GM13977 (cell line): ENCODE measurements around the gene TARBP2.
A peak's percentile ranks its signal among the peaks of the same experiment; 100 is the strongest.
"Not testable (repeated sequence)": the region's sequence is repeated elsewhere in the genome, so short reads cannot be mapped to it uniquely, and the experiment has no call there.

Source experiments
- DNase-seq: peaks from one replicate; pipeline ENCODE4 v3.0.0; 2012; ENCODE audit warnings: low spot score
- in situ Hi-C: fragments of 300-500 bp; cut with MboI; formaldehyde crosslinking; loops from one replicate; pipeline ENCODE4 v1.12.0; 2022; ENCODE audit warnings: low sequenced_read_pairs, low pct_unique_long_range_greater_than_20kb, mixed read lengths, inconsistent platforms; ENCODE audit not compliant: unreplicated experiment
- TF ChIP-seq, protein P1 (sequence below): IDR thresholded peaks from 2 replicates; pipeline ENCODE4 v1.5.1; 2012; ENCODE audit warnings: mild to moderate bottlenecking, control low read depth; ENCODE audit not compliant: insufficient read depth; ENCODE audit errors: extremely low read depth, missing control alignments

The TARBP2 gene

DNA sequence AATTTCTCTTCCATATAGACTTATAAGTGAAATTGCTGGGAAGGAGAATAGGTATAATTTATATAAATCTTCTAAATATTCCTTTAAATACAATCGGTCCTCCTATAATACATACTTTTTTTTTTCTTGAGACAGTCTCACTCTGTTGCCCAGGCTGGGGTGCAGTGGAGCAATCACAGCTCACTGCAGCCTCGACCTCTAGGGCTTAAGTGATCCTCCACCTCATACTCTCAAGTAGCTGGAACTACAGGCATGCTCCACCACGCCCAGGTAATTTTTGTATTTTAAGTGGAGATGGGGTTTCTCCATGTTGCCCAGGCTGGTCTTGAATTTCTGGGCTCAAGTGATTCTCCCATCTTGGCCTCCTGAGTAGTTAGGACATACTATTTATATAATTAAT lies 35.9 kb downstream of the TARBP2 start:
- in situ Hi-C loops = no loop called here

DNA sequence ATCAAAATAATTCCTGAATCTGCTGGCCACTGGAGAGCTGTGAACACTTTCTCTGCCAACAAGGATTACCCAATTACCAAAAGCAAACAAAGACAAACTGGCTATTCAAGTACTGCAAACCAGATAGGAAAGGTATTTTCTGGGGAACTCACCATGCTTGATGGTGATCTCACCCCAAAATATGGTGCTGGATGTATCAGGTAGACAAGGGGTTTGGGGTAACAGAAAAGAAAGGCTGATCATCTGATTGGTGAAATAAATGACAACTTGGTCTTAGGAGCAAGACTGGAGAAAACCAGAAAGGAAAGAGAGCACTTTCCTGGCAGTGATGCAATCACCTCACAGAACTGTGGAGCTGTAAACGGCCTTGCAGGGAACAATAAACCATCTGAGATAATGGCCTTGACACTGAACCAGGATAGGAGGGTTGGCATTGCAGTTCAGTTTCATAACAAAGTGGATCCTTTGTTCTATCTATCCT lies 37.2 kb downstream of the TARBP2 start:
- in situ Hi-C loops = no loop called here
- no peak for DNase-seq
- TF ChIP-seq, protein P1, sequence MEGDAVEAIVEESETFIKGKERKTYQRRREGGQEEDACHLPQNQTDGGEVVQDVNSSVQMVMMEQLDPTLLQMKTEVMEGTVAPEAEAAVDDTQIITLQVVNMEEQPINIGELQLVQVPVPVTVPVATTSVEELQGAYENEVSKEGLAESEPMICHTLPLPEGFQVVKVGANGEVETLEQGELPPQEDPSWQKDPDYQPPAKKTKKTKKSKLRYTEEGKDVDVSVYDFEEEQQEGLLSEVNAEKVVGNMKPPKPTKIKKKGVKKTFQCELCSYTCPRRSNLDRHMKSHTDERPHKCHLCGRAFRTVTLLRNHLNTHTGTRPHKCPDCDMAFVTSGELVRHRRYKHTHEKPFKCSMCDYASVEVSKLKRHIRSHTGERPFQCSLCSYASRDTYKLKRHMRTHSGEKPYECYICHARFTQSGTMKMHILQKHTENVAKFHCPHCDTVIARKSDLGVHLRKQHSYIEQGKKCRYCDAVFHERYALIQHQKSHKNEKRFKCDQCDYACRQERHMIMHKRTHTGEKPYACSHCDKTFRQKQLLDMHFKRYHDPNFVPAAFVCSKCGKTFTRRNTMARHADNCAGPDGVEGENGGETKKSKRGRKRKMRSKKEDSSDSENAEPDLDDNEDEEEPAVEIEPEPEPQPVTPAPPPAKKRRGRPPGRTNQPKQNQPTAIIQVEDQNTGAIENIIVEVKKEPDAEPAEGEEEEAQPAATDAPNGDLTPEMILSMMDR = no peak

More for the DNA sequence above, 35.9 kb downstream of the TARBP2 start:
- TF ChIP-seq, protein P1 = no peak
- DNase-seq = no peak

DNA sequence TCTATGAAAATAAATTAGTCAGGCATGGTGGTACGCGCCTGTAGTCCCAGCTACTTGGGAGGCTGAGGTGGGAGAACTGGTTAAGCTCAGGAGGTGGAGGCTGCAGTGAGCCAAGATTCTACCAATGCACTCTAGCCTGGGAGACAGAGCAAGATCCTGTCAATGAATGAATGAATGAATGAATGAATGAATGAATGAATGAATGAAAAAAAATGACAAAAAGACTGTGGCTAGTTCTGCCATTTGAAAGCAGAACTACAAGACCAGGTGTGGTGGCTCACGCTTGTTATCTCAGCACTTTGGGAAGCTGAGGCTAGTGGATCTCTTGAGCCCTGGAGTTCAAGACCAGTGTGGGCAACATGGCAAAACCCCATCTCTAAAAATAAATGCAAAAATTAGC lies 38.4 kb downstream of the TARBP2 start:
- TF ChIP-seq, protein P1 = no peak
- in situ Hi-C loops = no loop called here
- no peak for DNase-seq

DNA sequence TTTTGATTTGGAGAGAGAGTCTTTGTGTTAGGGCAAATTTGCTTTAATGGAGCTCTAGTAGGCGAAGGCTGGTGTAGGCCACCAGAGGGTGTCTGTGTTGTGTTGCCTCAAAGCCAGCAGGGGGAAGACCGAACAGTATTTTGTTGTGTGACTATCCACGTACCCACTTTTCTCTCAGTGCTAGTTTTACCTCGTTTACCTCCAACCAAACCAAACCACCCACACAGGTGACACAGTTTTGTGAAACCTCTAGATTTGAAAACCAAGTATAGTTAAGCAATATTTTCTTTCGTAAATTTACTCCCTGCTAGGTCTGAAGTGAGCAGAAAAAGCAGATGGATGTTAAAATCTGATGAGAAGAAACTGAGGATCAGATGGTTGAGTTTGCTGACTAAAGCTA lies 42.5 kb downstream of the TARBP2 start:
- peak; percentile 79 for DNase-seq
- in situ Hi-C loops = no loop called here
- TF ChIP-seq, protein P1 = peak; percentile 86

DNA sequence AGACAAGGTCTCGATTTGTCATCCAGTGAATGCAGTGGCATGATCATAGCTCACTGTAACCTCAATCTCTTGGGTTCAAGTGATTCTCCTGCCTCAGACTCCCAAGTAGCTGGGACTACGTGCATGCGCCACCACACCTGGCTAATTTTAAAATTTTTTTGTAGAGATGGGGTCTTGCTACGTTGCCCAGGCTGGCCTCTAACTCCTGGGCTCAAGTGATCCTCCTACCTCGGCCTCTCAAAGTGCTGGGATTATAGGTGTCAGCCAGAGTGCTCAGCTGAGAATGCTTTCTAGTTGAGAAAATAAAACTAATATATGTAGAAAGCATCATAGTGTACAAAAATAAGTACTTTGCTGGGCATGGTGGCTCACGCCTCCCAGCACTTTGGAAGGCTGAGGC lies 47.3 kb downstream of the TARBP2 start:
- in situ Hi-C loops = loop anchor here (5.0 kb wide), 1 partner anchor 129 kb away; the partner anchor contains the start of gene ATP5MC2
- not testable (repeated sequence) for DNase-seq

DNA sequence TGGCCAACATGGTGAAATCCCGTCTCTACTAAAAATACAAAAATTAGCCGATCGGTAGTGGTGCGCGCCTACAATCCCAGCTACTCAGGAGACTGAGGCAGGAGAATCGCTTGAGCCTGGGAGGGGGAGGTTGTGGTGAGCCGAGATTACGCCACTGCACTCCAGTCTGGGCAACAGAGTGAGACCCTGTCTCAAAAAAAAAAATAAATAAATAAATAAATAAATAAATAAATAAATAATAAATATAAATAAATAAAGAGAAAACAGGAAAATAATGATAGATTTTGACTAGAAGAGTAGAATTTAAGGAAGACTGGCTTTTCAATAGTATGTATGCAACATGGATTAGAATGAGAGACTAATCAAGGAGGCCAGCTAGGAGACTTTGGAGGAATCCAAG lies 49.0 kb downstream of the TARBP2 start:
- DNase-seq, in situ Hi-C loops: not testable (repeated sequence)

DNA sequence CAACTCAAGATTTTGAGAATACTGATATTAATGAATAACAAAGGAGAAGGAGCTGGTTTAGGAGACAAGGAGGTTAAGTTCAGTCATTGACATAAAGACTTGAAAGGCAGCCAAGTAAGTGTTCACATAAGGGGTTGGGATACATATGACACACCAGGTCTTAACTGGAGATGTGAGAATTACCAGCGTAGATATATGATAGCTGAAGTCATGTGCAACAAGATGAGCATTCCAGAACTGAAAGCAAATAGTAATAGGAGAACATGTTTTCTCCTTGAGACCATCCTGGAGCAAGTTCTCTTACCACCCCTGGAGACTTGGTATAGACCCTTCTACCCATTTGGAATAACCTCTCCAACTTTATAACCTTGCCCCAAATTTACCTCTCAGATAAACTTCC lies 49.5 kb downstream of the TARBP2 start:
- DNase-seq = no peak
- in situ Hi-C loops = no loop called here
- TF ChIP-seq, protein P1 = no peak

DNA sequence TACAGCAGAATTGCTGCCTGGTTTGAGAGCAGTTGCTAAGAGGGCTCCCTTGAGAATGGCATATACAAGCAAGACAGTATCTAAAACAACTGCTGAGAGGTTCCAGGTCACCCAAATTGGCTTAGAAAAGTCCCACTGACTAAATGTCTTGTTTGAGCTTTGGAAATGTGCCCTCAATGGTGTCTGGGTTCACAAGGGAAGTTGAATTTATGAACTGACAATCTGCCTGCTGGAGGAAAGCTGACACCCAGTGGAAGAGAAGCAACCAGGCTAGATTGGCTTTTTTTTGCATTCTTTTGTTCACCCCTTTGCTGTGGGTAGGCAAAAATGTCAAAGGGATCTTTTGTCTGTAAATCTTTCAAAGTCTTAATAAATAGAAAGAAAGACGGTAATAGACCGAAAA lies 50.8 kb downstream of the TARBP2 start:
- TF ChIP-seq, protein P1 = peak; percentile 32
- in situ Hi-C loops = no loop called here
- DNase-seq = no peak
